Activated CD4-positive, alpha-beta T cell treated with anti-CD3 and anti-CD28 coated beads, Interleukin-10, Interleukin-2, amounts not matched to agents 100 ng/mL and 50 ng/mL, durations not matched to agents 16 hours and 8 hours (primary cell): ENCODE data around the gene MORN1.

Experiments
- DNase-seq: peaks from one replicate; pipeline ENCODE4 v3.0.0-alpha.2; 2020

Gene MORN1

GRCh38 chr1:2384941-2385481 lies 6.3 kb downstream of the MORN1 start:
- no peak for DNase-seq

GRCh38 chr1:2384130-2384860 lies 7.1 kb downstream of the MORN1 start:
- DNase-seq = no peak

DNA sequence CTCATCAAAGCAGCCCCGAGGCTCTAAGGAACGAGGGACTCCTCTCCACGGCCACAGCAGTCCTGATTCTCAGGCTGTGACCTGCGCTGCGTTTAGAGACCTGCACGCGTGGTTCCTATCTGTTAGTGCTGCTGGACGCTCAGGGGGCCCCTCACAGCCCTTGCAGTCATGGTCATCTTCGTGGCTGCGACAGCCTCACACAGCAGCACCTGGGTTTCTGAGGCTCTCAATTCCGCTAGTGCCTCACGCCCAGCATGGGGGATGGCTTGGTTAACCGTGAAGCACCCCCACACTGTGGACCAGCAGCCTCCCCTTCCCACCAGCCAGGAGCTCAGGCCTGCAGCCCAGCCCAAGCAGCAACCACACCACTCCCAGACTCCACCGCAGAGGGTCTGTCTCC lies 7.8 kb downstream of the MORN1 start:
- DNase-seq = no peak

DNA sequence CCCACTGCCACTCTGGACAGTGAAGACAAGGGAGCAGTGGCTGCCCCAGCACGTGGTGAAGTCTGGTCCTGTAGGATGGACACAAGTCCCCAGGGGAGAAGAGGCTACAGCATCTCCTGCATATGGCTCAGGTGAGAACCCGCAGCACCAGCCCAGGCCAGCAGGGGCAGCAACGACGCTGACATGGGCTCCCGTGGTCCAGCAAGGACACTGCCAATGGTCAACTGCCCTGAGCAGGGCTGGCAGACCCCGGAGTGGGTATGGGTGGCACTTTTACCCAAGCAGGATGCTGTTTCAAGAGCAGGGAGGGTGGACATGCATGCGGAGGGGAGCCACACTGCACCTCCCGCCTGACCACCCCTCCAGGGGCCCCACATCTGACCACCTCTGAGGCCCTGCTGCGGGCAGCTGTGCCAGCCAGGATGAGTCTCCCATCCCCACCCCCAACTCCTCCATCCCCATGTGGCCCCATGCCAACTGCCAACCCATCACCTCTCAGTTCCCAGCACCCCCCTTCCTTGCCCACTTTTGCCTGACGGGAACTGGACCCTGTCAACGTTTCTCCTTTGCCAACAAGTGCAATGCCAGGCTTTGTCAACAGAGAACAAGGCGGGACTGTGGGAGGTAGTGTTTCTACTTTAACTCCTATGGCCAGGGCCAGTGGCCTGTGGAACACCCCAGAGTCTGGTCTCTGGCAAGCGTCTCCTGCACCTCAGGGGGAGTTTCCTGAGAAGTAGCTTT lies 8.6 kb downstream of the MORN1 start:
- peak; percentile 39 for DNase-seq

DNA sequence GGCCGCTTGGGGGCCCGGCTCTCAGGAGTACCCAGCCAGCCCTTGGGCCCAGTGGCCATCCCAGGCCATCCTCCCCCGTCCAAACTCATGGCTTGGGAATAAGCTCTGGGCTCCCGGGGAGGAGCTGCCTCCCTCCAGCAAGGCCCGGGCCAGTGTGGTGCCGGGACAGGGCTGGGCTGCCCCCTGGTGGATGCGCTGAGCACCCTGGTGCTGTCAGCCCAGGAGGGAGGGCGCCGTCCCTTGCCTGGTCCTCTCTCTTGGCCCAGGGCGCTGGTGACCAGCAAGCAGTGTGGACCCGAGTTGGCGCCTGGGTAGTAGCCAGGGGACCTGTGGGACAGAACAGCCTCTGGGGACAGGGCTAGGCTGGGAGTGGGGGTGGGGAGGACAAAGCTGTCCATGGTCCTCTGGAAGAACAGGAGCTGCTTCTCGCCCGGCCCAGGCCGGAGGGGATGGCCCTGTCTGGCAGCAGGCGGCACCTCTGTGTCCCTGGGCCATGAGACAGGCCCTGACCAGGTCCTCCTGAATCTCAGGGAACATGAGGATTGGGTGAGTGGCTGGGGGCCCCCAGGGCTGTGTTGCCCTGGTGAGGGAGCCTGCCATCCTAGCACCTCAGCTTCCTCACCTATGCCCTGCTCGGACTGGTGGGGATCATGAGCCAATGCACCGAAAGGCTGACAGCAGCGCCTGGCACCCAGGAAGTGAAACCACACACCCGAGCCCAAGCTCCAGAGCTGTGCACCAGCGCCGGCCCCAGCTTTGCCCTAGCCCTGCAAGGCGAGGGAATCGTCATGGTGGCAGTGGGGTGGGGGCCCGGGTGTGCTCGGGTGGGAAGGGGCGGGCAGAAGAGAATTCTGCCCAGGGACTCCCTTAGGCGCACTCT lies 9.4 kb downstream of the MORN1 start:
- peak; percentile 79 for DNase-seq

GRCh38 chr1:2380816-2381591 lies 10.3 kb downstream of the MORN1 start:
- no peak for DNase-seq

GRCh38 chr1:2379733-2380404 lies 11.5 kb downstream of the MORN1 start:
- DNase-seq = no peak

- DNase-seq = no peak
Observed at GRCh38 chr1:2378956-2379732, 12.2 kb downstream of the MORN1 start.

- DNase-seq = no peak
Observed at GRCh38 chr1:2378441-2378851, 12.9 kb downstream of the MORN1 start.

GRCh38 chr1:2377751-2378440 lies 13.5 kb downstream of the MORN1 start:
- DNase-seq = no peak

- DNase-seq = no peak
Observed at GRCh38 chr1:2376931-2377672, 14.3 kb downstream of the MORN1 start.

GRCh38 chr1:2376261-2376741 lies 15.1 kb downstream of the MORN1 start:
- DNase-seq = no peak

- DNase-seq = no peak
Observed at GRCh38 chr1:2375923-2376260, 15.5 kb downstream of the MORN1 start.

- DNase-seq = no peak
Observed at GRCh38 chr1:2375246-2375922, 16.0 kb downstream of the MORN1 start.

- DNase-seq = no peak
Observed at GRCh38 chr1:2374252-2375155, 16.9 kb downstream of the MORN1 start.

DNA sequence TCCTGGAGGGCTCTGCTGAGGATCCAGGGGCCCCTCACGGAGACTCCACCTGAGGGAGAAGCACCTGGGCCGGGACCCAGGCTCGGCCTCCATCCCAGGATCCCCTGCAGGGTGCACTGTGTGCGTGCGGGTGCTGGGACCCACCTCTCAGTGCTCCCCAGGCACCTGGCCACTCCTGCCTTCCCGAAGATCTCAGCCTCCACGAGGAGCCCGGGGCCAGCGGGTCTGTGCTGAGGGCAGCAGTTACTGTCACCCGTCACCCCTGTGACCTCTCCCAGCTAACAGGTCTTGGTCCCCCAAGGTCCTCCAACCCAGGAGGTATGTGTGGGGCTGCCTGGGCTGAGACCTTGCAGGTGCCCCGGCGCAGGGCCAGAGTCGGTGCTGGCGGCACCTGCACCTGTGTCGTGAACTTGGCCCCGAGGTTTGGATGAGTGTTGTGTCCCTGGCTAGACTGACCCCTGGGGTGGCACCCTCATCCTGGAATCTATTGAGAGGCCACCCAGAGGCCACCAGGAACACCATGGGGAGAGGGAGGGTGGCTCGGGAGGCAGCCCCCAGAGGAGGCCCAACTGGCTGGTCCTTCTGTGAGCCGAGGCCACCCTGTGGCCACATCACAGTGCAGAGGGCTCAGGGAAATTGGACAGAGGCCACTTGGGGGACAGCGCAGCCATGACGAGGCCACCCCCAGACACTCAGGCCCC lies 17.7 kb downstream of the MORN1 start:
- DNase-seq = no peak
